ENCODE results near the gene LTN1.

The LTN1 gene

GRCh38 chr21:28927130-28927529 lies 65.5 kb downstream of the LTN1 start:
- DNase-seq (ENCODE audit: low read depth in 2 of 2), result no peak

- DNase-seq (ENCODE audit: low read depth in 2 of 2), result no peak
Observed at GRCh38 chr21:28923439-28923975, 69.2 kb downstream of the LTN1 start.

DNA sequence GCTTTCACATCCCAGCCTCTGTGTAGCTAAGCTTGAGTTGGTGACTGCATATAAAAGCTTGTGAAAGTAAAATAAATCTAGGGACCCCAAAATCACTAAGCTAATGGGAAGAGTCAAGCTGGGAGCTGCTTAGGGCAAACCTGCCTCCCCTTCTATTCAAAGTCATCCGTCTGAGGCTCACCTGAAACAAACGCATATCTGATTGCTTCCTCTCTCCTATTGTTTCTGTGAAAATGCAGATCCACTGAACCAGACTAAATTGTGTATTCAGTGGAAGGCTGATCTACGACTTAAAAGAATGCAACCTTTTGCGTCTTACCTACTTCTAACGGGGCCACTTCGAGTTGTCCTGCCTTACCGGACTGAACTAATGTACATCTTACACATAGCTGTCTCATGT lies 70.3 kb downstream of the LTN1 start:
- no peak for DNase-seq (ENCODE audit: low read depth in 2 of 2)

- DNase-seq (ENCODE audit: low read depth in 2 of 2), result no peak
Observed at GRCh38 chr21:28916150-28916893, 76.4 kb downstream of the LTN1 start.

DNA sequence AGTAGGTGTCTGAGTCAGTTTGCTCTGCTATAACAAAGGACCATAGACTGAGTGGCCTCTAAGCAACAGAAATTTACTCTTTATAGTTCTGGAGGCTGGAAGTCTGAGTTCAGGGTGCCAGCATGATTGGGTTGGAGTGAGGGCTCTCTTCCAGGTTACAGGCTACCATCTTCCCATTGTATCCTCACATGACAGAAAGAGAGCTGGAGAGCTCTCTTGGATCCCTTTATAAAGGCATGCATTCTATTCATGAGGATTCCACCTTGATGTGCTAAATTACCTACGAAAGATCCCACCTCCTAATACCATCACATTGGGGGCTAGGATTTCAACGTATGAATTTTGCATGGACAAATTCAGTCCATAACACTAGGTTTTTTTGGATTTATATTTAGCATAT lies 79.6 kb downstream of the LTN1 start:
- DNase-seq (ENCODE audit: low read depth in 2 of 2), result no peak

DNA sequence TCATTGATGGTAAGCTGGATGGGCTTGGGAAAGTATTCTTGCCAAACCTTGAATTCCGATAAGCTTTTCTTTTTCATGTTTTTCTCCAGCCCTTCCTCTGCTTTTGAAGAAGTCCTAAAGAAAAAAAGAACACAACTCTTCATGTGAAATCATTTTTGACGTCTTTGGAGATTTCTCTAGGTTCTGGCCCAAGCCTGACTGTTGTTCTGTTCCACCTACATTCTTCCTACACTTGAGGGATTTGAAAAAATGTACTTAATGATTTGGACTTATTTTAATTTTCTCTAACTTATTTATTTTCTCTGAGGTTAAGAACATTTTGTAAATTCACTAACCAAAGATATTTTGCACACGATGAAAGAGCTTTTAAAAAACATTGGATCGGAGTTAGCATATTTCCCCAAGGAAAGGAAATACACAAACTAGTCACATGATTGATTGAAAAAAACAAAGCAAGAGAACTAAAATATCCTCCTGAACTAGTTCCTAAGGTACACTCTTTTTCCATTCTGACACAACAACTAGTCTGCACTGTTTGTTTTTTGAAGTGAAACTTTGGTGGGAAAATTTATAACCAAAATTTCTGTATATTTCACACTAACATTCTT lies 82.3 kb downstream of the LTN1 start:
- no peak for DNase-seq (ENCODE audit: low read depth in 2 of 2)

DNA sequence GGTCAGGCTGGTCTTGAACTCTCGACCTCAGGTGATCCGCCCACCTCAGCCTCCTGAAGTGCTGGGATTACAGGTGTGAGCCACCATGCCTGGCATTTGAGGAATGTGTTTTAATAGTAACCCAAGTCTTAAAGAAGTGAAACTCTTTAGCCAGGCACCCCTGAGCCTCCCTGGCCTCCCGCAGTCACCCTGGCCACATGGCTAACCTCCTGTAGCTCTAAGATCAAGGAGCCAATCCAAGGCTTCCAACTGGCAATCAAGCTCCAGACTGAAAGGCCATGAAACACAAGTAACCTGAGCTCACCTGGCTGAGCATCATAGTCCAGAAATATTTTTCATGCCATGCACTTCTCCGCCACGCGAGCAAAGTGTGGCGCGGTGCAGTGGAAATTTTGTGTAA lies 84.3 kb downstream of the LTN1 start:
- no peak for DNase-seq (ENCODE audit: low read depth in 2 of 2)

- no peak for DNase-seq (ENCODE audit: low read depth in 2 of 2)
Observed at GRCh38 chr21:28906841-28907240, 85.8 kb downstream of the LTN1 start.

DNA sequence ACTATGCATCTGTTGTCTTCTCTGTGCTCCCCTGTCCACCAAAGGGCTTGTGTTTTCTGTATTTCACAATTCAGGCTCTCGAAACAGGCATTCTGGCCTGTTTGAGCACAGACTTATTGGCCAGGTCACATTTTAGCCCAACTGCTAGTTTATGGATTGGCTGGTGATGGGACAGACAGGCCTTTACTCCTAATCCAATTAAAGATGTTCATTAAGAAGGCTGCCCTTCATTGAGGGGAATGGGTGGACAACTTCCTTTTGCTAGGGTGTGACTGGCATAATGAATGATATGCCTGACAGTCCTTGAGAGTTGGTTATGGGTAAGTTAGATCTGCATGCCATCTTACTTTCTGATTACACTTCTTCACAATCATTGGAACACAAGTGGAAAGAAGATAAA lies 86.4 kb downstream of the LTN1 start:
- no peak for DNase-seq (ENCODE audit: low read depth in 2 of 2)

GRCh38 chr21:28904961-28905435 lies 87.7 kb downstream of the LTN1 start:
- no peak for DNase-seq (ENCODE audit: low read depth in 2 of 2)

- DNase-seq (ENCODE audit: low read depth in 2 of 2), result no peak
Observed at GRCh38 chr21:28903448-28903847, 89.2 kb downstream of the LTN1 start.

- DNase-seq (ENCODE audit: low read depth in 2 of 2), result no peak
Observed at GRCh38 chr21:28900481-28900880, 92.2 kb downstream of the LTN1 start.

- peak in 1 of 2 experiments; percentile 18 for DNase-seq (ENCODE audit: low read depth in 2 of 2)
Observed at GRCh38 chr21:28899744-28900143, 92.9 kb downstream of the LTN1 start.

GRCh38 chr21:28899220-28899619 lies 93.5 kb downstream of the LTN1 start:
- no peak for DNase-seq (ENCODE audit: low read depth in 2 of 2)

DNA sequence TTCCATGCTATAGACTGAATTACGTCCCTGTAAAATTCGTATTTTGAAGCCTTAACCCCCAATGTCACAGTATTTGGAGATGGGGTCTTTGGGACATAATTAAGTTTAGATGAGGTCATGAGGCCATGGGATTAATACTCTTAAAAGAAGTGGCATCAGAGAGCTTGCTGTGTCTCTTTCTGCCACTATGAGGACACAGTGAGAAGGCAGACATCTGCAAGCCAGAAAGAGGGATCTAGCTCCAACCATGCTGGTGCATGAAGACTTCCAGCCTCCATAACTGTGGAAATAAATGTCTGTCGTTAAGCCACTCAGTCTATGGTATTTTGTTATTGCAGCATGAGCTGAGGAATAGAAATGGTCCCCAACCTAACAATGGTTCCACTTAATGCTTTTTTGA lies 99.0 kb downstream of the LTN1 start:
- no peak for DNase-seq (ENCODE audit: low read depth in 2 of 2)

- no peak for DNase-seq (ENCODE audit: low read depth in 2 of 2)
Observed at GRCh38 chr21:28892199-28893111, 100.2 kb downstream of the LTN1 start.

DNA sequence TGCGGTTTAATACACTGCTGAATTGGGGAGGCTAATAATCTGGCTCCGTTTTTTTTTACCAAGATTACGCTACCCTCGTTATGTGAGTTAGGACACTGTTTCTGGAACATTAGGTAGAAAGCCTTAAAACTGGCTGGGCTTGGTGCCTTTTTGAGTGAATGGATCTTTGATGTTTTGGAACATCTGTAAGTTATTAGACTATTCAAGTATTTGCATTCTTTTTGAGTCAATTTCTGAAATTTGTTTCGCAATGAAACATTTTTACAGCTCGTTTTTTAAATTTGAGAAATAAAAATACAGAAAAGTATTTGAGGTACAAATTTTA lies 106.9 kb downstream of the LTN1 start:
- DNase-seq (ENCODE audit: low read depth in 2 of 2), result peak; percentile 57 to 63

DNA sequence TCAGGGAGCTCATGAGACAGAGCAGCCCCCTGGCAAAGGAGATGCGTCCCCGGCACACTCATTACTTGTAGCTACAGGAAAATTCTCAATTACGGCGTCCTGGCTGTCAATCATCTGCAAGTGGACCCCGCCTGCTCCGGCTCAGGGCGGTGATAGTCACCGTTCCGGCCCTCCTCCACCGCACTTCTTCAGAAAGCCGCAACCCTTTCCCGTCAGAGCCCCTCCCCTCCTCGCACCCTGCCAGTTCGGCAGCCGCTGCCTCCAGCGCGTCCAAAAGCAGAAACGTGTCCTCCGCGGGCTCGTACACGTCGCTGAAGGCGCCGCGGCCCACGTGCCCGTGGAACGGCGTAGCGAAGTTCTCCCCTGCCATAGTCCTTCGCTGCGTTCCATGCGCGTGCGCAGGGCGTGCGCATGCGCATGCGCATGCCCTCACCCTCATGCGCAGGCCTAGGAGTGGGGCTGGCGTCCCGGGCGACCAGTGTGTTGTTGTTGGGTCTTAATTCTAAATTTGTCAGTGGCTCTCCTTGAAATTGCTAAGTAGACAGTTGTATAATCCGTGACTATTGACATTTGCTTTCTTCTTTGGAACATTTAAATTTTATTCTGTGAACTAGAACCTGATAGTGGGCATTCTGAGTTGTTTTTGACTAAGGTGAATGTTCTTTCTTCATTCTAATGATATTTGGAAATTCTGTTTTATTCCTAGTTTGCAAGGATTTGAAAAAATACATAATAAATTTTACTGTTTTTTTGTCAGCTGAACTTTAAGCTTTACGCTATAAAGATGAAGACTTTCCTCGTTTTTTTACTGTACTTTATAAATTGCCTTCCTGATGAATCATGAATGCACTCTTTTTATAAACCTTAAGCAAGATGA lies 107.5 kb downstream of the LTN1 start:
- DNase-seq (ENCODE audit: low read depth in 2 of 2), result peak; percentile 83 to 84

- DNase-seq (ENCODE audit: low read depth in 2 of 2), result no peak
Observed at GRCh38 chr21:28884481-28884880, 108.2 kb downstream of the LTN1 start.

DNA sequence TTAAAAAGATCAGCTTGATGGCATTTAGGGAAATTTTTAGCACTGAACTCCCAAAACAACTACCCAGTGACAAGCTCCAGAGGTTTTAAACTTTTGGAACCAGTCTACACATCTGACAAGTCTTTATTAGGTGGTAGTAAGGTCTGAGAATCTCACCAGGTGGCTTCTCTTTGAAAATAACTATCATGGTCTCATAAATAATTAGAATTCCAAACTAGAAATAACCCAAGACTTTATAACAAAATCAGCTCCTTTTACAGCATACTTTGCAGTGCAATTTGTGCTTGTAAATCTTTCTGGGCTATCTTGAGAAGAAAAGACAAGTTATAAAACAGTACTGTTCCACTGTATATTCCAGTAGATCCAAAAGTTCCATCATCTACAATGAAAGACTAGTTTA lies 108.7 kb downstream of the LTN1 start:
- DNase-seq (ENCODE audit: low read depth in 2 of 2), result no peak

GRCh38 chr21:28882345-28882744 lies 110.3 kb downstream of the LTN1 start:
- no peak for DNase-seq (ENCODE audit: low read depth in 2 of 2)
